Measurements from ENCODE around the gene BRME1. TPM values are rescaled to one million over a fixed set of nuclear protein-coding genes. Genes with fewer than 3 reads are reported as not detected.

The BRME1 gene
- total RNA-seq, 6 experiments from 2014 or later, result 0.34 to 3.7 (median 1.2) TPM

DNA sequence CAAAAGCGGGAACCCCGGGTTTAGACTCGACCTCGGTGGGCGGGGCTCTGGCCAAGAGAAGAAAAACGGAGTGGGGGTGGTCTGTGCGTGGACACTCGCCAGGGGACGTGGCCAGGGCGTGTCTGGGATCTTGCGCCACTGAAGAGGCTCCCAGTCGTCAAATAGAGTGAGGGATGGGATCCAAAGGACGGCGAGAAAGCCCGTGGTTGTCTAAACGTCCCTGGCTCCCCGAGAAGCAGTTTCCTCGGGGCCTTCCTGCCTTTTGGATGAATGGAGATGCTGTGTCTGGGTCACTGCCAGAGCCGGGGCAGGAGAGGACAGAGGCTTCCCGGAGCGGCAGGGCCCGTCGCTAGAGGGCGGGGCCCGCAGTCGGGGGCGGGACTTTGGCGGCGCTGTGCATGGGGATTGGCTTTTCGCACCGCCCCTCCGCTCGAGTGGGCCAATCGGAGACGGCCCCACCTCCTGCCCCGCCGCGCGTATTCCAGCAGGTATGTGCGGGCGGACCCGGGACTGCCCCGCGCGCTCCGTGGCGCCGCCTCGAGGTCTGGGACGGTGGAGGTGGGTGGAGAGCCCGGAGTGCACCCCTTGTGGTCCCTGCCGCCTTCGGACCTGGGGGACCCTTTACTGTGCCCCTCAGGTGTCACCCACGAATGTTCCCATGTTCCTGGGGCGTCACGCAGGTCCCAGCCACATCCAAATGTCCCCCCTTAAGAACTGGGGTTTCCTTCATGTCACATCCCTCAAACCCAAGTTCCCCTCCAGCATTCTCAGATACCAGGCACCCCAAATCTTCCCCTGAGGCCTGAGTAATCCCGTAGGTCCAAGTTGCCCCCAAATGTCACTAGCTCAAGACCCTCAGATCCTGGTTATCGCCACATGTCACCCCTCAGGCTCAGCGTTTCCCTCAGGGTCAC lies 72.3 kb downstream of the BRME1 start:
- 15% methylated on average over 12 of the region's 59 CpGs for WGBS (ENCODE audit: insufficient coverage, low coverage, low lambda C conversion rate, missing lambda C conversion rate)
- peak overlapping the region in 2 of 3 donors; percentile 18 to 41 for H3K4me3 ChIP-seq
- ATAC-seq (peak; percentile 92 to 98 (median 95)), DNase-seq (peak; percentile 95 to 96 (median 96))
- H3K36me3 ChIP-seq, result no peaks in the 10 kb centered on the region
- no peaks in the 10 kb centered on the region for H3K27me3 ChIP-seq
- no peaks in the 10 kb centered on the region for H3K9me3 ChIP-seq
- intact Hi-C loops (cut with DNase I), result no loop called here
- peaks cover 0 to 22% (median 0%) of the 10 kb centered on the region in 4 donors for H3K4me1 ChIP-seq
- TF ChIP-seq, protein P1, sequence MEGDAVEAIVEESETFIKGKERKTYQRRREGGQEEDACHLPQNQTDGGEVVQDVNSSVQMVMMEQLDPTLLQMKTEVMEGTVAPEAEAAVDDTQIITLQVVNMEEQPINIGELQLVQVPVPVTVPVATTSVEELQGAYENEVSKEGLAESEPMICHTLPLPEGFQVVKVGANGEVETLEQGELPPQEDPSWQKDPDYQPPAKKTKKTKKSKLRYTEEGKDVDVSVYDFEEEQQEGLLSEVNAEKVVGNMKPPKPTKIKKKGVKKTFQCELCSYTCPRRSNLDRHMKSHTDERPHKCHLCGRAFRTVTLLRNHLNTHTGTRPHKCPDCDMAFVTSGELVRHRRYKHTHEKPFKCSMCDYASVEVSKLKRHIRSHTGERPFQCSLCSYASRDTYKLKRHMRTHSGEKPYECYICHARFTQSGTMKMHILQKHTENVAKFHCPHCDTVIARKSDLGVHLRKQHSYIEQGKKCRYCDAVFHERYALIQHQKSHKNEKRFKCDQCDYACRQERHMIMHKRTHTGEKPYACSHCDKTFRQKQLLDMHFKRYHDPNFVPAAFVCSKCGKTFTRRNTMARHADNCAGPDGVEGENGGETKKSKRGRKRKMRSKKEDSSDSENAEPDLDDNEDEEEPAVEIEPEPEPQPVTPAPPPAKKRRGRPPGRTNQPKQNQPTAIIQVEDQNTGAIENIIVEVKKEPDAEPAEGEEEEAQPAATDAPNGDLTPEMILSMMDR (IDR thresholded peaks at IDR 0.05), result peak; percentile 33 to 36 (median 35)
- TF ChIP-seq POLR2A (IDR thresholded peaks at IDR 0.05), result no peak
- peak overlapping the region in 2 of 3 donors; percentile 18 to 56 for H3K27ac ChIP-seq

MicroRNA genes within 50 kb of the gene (microRNA counts, 767-probe panel; counts per million panel counts)
- microRNA hsa-miR-181c-5p (237 counts per million), microRNA hsa-miR-23a-3p (12,567 counts per million, percentile 79 among the panel's probes with 10 or more counts), microRNA hsa-miR-24-3p (6,191 counts per million, percentile 18 among the panel's probes with 10 or more counts), microRNA hsa-miR-27a-3p (237 counts per million)

Small RNA genes lying within 50 kb of the gene (microRNA-seq; reads per million reads assigned to microRNA genes)
- gene MIR181C (76.7 to 76.9 reads per million in 2 donors), gene MIR181D (41.9 to 42.2 reads per million in 2 donors)

Small RNA genes lying within 50 kb of the gene (small RNA-seq; reads per million reads assigned to genes)
- gene MIR181C, result 20.7 to 30.4 reads per million in 2 experiments
- 16.4 to 18.5 reads per million in 2 experiments for gene MIR181D

Other genes starting within 250 kb of the BRME1 start
- 10 to 100 TPM; 14.5 to 30.5 (median 24.1) TPM for gene MRI1, start 141.6 kb downstream of the BRME1 start, total RNA-seq
- gene C19orf53, start 131.7 kb downstream of the BRME1 start, total RNA-seq, result 100 to 1,000 TPM in 2 of 6 experiments, 10 to 100 TPM in 4; 30.6 to 227 (median 32.8) TPM
- 1 to 10 TPM in 5 of 6 experiments, under 1 TPM in 1; 0.98 to 3.7 (median 1.7) TPM for gene ZSWIM4, start 110.7 kb downstream of the BRME1 start, total RNA-seq
- gene NANOS3, start 29.0 kb downstream of the BRME1 start, total RNA-seq, result not detected
- gene CC2D1A, start 84 bp upstream of the BRME1 start, total RNA-seq, result 10 to 100 TPM; 16.5 to 29.8 (median 18.1) TPM
- gene PODNL1, start 32.3 kb upstream of the BRME1 start, total RNA-seq, result under 1 TPM in 2 of 6 experiments, not detected in 4; 0.19 to 0.33 TPM
- 1 to 10 TPM; 5.6 to 8.7 (median 7.7) TPM for gene DCAF15, start 46.4 kb upstream of the BRME1 start, total RNA-seq
- gene RFX1, start 100.2 kb upstream of the BRME1 start, total RNA-seq, result 1 to 10 TPM; 2.5 to 9.3 (median 5.7) TPM
- not detected for gene RLN3, start 122.0 kb upstream of the BRME1 start, total RNA-seq
- gene IL27RA, start 125.6 kb upstream of the BRME1 start, total RNA-seq, result 1 to 10 TPM; 1.1 to 3.0 (median 1.5) TPM
- gene PALM3, start 156.0 kb upstream of the BRME1 start, total RNA-seq, result 10 to 100 TPM in 4 of 6 experiments, 1 to 10 TPM in 2; 5.3 to 33.9 (median 17.0) TPM
- 10 to 100 TPM in 1 of 6 experiments, 1 to 10 TPM in 5; 3.6 to 12.0 (median 6.1) TPM for gene MISP3, start 166.7 kb upstream of the BRME1 start, total RNA-seq
- gene C19orf67, start 179.7 kb upstream of the BRME1 start, total RNA-seq, result under 1 TPM in 1 of 6 experiments, not detected in 5; 0.27 TPM
- 10 to 100 TPM in 5 of 6 experiments, 1 to 10 TPM in 1; 10.0 to 25.3 (median 15.6) TPM for gene SAMD1, start 184.6 kb upstream of the BRME1 start, total RNA-seq
- 10 to 100 TPM; 54.8 to 87.5 (median 63.1) TPM for gene PRKACA, start 211.6 kb upstream of the BRME1 start, total RNA-seq
- 1 to 10 TPM in 2 of 6 experiments, under 1 TPM in 4; 0.24 to 5.3 (median 0.61) TPM for gene ASF1B, start 230.5 kb upstream of the BRME1 start, total RNA-seq